Mucosa of gallbladder (tissue), 1 donor: ENCODE data around the gene UNC45A. TPM values are rescaled to one million over a fixed set of nuclear protein-coding genes. Genes with fewer than 3 reads are reported as not detected.
A peak's percentile ranks its signal among the peaks of the same experiment; 100 is the strongest.
"Not testable (repeated sequence)": the region's sequence is repeated elsewhere in the genome, so short reads cannot be mapped to it uniquely, and the experiment has no call there.

Experiments
- DNase-seq: peaks from one replicate; pipeline ENCODE4 v3.0.0-alpha.2; 2020; ENCODE audit warnings: low spot score
- total RNA-seq: library from RNA; stranded (reverse); gene quantifications from one replicate; pipeline ENCODE4 v1.2.1, GENCODE V29; 2021
- donor health status: DM: no; HTN: no; CAD: no.

The UNC45A gene, protein sequence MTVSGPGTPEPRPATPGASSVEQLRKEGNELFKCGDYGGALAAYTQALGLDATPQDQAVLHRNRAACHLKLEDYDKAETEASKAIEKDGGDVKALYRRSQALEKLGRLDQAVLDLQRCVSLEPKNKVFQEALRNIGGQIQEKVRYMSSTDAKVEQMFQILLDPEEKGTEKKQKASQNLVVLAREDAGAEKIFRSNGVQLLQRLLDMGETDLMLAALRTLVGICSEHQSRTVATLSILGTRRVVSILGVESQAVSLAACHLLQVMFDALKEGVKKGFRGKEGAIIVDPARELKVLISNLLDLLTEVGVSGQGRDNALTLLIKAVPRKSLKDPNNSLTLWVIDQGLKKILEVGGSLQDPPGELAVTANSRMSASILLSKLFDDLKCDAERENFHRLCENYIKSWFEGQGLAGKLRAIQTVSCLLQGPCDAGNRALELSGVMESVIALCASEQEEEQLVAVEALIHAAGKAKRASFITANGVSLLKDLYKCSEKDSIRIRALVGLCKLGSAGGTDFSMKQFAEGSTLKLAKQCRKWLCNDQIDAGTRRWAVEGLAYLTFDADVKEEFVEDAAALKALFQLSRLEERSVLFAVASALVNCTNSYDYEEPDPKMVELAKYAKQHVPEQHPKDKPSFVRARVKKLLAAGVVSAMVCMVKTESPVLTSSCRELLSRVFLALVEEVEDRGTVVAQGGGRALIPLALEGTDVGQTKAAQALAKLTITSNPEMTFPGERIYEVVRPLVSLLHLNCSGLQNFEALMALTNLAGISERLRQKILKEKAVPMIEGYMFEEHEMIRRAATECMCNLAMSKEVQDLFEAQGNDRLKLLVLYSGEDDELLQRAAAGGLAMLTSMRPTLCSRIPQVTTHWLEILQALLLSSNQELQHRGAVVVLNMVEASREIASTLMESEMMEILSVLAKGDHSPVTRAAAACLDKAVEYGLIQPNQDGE
- total RNA-seq = 117 TPM

DNA sequence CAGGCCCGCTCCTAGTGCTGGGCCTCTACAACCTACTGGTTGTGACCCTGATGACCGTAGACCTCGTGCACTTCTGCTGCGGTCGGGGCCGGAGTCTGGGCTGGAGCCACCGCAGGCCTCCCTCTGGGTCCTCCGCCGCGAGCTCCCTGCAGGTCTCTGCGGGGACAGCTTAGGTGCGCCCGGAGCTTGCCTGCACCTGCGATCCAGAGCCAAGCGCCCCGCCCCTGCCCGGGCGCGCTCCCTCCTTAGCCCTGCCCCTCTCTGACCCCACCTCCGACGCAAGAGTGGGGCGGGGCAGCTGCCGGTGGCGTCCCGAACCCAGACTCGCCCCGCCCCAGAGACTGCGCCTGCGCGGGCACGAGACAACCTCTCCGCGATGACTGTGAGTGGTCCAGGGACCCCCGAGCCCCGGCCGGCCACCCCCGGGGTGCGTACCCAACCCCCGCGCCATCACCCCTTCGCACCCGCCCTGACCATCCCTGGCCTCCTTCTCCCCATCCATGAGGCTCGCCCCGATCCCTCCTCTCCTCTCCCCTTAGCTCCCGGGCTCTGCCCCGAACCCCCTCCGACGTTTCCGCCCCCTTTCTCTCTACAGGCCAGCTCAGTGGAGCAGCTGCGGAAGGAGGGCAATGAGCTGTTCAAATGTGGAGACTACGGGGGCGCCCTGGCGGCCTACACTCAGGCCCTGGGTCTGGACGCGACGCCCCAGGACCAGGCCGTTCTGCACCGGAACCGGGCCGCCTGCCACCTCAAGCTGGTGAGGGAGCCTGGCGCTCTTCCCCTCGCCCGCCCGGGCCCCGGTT is at the start of gene UNC45A:
TSS of gene UNC45A (plus strand) at position 337 of the 803 bp plus-strand sequence. CDS start at position 377, 40 bp downstream.
- DNase-seq = peak; percentile 94

DNA sequence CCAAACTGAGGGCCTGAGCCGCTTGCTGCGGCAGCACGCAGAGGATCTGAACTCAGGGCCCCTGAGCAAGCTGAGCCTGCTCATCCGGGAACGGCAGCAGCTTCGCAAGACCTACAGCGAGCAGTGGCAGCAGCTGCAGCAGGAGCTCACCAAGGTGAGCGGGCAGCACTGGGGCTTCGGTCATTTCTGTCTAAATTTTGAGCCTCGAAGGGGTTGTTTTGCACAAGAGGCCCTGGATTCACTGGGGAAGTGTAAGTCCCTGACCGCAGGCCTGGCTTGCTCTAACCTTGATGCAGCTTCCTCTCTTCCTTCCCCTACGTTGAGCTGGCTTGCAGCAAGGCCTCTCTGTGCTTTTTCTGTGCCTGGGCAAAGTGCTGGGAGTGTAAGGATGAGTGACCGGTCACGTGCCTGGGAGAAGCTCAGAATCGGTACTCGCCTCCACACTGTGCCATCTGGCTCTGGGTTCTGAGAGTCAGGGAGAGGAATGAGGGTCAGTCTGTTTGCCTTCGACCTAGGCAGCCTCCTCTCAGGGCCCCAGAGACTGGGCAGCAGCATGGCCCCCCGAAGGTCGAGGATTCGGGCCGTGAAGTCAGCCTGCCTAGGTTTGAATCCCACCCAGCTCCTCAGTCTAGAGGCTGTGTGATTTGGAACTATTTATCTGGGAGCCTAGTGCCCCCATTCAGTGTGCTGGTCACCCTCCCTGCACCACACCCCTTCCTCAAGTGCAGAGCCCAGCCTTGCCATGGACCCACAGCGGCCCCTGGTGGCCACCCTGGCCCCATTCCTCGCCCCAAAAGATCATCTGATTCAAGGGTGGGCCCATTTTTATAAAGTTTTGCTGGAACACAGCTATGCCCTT is 49.4 kb upstream of the UNC45A start:
- DNase-seq = peak; percentile 67

DNA sequence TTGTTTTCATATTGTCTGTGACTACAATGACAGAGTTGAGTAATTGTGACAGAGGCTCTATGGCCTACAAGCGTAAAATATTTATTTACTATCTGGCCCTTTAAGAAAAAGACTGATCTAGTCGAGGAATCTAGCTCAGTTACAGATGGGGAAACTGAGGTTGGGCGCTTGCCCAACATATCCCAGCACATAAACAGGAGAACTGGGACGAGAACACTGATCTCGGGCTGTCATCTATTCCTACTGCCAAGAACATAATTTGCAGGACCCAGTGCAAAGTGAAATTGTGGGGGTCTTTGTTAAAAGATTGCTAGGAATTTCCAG is 48.8 kb upstream of the UNC45A start:
- DNase-seq = no peak

DNA sequence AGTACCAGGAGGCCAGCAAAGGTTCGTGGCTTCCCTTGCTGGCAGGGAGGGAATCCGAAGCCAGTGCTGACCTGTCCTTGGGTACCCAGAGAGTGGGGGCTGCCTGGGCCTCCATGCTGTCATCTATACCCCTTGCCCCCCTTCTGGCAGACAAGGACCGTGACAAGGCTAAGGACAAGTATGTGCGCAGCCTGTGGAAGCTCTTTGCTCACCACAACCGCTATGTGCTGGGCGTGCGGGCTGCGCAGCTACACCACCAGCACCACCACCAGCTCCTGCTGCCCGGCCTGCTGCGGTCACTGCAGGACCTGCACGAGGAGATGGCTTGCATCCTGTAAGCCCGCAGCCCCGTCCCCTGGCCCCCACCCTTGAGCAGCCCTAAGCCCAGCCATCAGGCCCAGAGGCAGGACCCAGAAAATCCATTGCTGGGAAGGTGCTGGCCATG is 48.0 kb upstream of the UNC45A start:
- no peak for DNase-seq

DNA sequence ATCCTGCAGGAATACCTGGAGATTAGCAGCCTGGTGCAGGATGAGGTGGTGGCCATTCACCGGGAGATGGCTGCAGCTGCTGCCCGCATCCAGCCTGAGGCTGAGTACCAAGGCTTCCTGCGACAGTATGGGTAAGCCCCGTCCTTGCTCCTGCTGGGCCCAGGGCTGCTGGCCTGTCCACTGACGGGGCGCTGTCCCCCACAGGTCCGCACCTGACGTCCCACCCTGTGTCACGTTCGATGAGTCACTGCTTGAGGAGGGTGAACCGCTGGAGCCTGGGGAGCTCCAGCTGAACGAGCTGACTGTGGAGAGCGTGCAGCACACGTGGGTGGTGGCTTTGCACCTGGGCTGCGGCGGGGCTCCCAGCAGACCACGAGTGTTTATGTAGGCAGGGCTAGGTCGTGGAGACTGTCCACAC is 45.8 kb upstream of the UNC45A start:
- DNase-seq = no peak

- DNase-seq = no peak
Observed at GRCh38 chr15:90889736-90890456, 45.2 kb upstream of the UNC45A start.

GRCh38 chr15:90890839-90891238 is 44.2 kb upstream of the UNC45A start:
- DNase-seq = no peak

GRCh38 chr15:90891346-90891949 is 43.6 kb upstream of the UNC45A start:
- no peak for DNase-seq

DNA sequence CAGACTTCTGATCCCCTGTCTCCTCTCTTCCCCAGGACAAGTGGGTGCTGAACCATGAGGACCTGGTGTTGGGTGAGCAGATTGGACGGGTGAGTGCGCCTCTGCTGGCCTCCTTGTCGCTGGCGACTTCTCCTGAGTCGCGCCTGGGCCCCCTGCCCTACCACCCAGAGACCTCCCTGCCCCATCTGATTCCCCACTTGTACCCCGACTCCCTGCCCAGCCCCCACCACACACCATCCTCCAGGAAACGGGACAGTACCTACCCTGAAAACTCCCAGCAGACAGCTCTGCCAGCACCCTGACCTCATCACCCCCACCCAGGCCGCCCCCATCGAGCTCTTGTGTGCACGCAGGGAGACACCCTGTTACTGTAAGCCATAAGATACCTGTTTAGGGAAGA is 43.1 kb upstream of the UNC45A start:
- no peak for DNase-seq

GRCh38 chr15:90892498-90893174 is 42.4 kb upstream of the UNC45A start:
- DNase-seq = no peak

DNA sequence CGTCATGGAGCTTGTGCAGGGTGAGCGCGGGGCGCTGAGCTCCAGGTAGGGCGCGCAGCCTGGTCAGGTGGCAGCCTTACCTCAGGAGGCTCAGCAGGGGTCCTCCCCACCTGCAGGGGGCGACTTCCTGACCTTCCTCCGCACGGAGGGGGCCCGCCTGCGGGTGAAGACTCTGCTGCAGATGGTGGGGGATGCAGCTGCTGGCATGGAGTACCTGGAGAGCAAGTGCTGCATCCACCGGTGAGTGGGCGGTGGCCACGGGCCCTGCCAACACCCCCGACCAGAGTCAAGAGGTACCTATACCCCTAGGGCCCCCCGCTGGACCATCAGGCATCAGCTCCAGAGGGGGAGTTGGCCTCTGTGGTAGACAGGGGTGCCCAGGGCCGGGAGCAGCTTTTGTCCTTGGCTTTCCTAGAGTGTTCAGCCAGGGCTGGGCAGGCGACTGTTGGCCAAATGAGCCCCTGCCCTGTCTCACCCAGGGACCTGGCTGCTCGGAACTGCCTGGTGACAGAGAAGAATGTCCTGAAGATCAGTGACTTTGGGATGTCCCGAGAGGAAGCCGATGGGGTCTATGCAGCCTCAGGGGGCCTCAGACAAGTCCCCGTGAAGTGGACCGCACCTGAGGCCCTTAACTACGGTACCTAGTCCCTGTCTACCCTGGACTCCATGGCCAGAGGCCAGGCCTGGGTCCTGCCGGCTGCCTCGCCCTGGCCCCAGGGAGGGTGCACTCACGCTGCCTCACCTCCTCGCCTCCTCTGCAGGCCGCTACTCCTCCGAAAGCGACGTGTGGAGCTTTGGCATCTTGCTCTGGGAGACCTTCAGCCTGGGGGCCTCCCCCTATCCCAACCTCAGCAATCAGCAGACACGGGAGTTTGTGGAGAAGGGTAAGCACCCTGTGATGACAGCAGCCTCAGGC is 41.7 kb upstream of the UNC45A start:
- DNase-seq = no peak

- DNase-seq = no peak
Observed at GRCh38 chr15:90895571-90896117, 39.4 kb upstream of the UNC45A start.

- not testable (repeated sequence) for DNase-seq
Observed at GRCh38 chr15:90897131-90897655, 37.9 kb upstream of the UNC45A start.

- no peak for DNase-seq
Observed at GRCh38 chr15:90901175-90902039, 33.7 kb upstream of the UNC45A start.

- peak; percentile 68 for DNase-seq
Observed at GRCh38 chr15:90902040-90902839, 32.8 kb upstream of the UNC45A start.
